Activated CD4-positive, alpha-beta memory T cell treated with anti-CD3 and anti-CD28 coated beads for 36 hours (primary cell): Measurements from ENCODE around the gene PDE6H. TPM values are rescaled to one million over a fixed set of nuclear protein-coding genes. Genes with fewer than 3 reads are reported as not detected.
A peak's percentile ranks its signal among the peaks of the same experiment; 100 is the strongest.

Experiments used
- CTCF ChIA-PET: fragments of 350-600 bp; sonication (Branson Sonifier 250); formaldehyde crosslinking; loops from one replicate; lab custom pipeline; 2021; ENCODE audit warnings: antibody characterized with exemption, inconsistent platforms; lab: Charles Lee
- POLR2A ChIA-PET: fragments of 350-600 bp; sonication (Branson Sonifier 250); formaldehyde crosslinking; loops from one replicate; lab custom pipeline; 2021; ENCODE audit warnings: antibody characterized with exemption; lab: Charles Lee
- DNase-seq: peaks from one replicate; pipeline ENCODE4 v3.0.0-alpha.2; 2020
- H3K27ac Mint-ChIP-seq: one replicate; pipeline ENCODE4 v1.8.0; 2021; ENCODE audit warnings: mixed read lengths
- H3K27me3 Mint-ChIP-seq: one replicate; pipeline ENCODE4 v1.8.0; 2021; ENCODE audit warnings: mixed read lengths
- H3K36me3 Mint-ChIP-seq: one replicate; pipeline ENCODE4 v1.8.0; 2021; ENCODE audit warnings: mixed read lengths
- H3K4me1 Mint-ChIP-seq: one replicate; pipeline ENCODE4 v1.8.0; 2021; ENCODE audit warnings: low read depth, mixed read lengths
- H3K4me3 Mint-ChIP-seq: one replicate; pipeline ENCODE4 v1.8.0; 2021; ENCODE audit warnings: mild to moderate bottlenecking, mixed read lengths
- H3K9me3 Mint-ChIP-seq: one replicate; pipeline ENCODE4 v1.8.0; 2021; ENCODE audit warnings: mixed read lengths
- intact Hi-C: fragments of 100-400 bp; cut with micrococcal nuclease; formaldehyde crosslinking; loops from one replicate; pipeline ENCODE4 v1.15.1; 2023
- total RNA-seq, 2 experiments: library from RNA; stranded (reverse); gene quantifications; one replicate each; pipeline ENCODE4 v1.2.3, GENCODE V29; 2021

Gene PDE6H
- total RNA-seq, 2 experiments from 2014 or later, result not detected

- Mint-ChIP-seq H3K4me3 (no peak overlapping the region), H3K4me1 (peaks cover 24% of the 10 kb centered on the region), H3K9me3 (peaks cover 7% of the 10 kb centered on the region), H3K27ac (no peak overlapping the region), H3K36me3 (no peaks in the 10 kb centered on the region), H3K27me3 (no peaks in the 10 kb centered on the region)
- intact Hi-C loops, result loop anchor here (5.0 kb wide), 1 partner anchor 37 kb away; no protein-coding TSS in a partner anchor
- ChIA-PET POLR2A (no interaction called here), CTCF (interaction anchor here (1.5 kb wide), 1 partner anchor 179 kb away, joined by 3 read pairs; no protein-coding TSS in a partner anchor)
- no peak for DNase-seq
Observed at GRCh38 chr12:14989790-14990189, 16.9 kb downstream of the PDE6H start.

GRCh38 chr12:14991069-14991468 is 18.2 kb downstream of the PDE6H start:
- Mint-ChIP-seq H3K9me3 (peaks cover 7% of the 10 kb centered on the region), H3K4me1 (peaks cover 30% of the 10 kb centered on the region), H3K27ac (no peak overlapping the region), H3K4me3 (no peak overlapping the region), H3K27me3 (no peaks in the 10 kb centered on the region), H3K36me3 (no peaks in the 10 kb centered on the region)
- POLR2A ChIA-PET, result no interaction called here
- no peak for DNase-seq
- CTCF ChIA-PET, result no interaction called here
- intact Hi-C loops, result loop anchor here (5.0 kb wide), 1 partner anchor 39 kb away; no protein-coding TSS in a partner anchor

GRCh38 chr12:14992673-14993072 is 19.8 kb downstream of the PDE6H start:
- H3K4me3 Mint-ChIP-seq, result no peak overlapping the region
- intact Hi-C loops, result loop anchor here (5.0 kb wide), 1 partner anchor 40 kb away; no protein-coding TSS in a partner anchor
- no peak for DNase-seq
- peaks cover 7% of the 10 kb centered on the region for H3K9me3 Mint-ChIP-seq
- no peaks in the 10 kb centered on the region for H3K36me3 Mint-ChIP-seq
- ChIA-PET POLR2A (no interaction called here), CTCF (interaction anchor here (0.6 to 4.2 kb wide), 3 partner anchors 147 to 222 kb away, joined by 3 to 121 read pairs (median 3); partner anchors contain the start of gene ART4)
- H3K27ac Mint-ChIP-seq, result no peak overlapping the region
- H3K4me1 Mint-ChIP-seq, result peaks cover 30% of the 10 kb centered on the region
- H3K27me3 Mint-ChIP-seq, result no peaks in the 10 kb centered on the region

- intact Hi-C loops, result loop anchor here (5.0 kb wide), 1 partner anchor 41 kb away; no protein-coding TSS in a partner anchor
- DNase-seq, result no peak
- CTCF ChIA-PET, result interaction anchor here (1.2 to 4.2 kb wide), 3 partner anchors 147 to 270 kb away, joined by 3 to 121 read pairs (median 33); partner anchors contain the start of gene ART4
- H3K4me3 Mint-ChIP-seq, result no peak overlapping the region
- POLR2A ChIA-PET, result no interaction called here
- no peaks in the 10 kb centered on the region for H3K36me3 Mint-ChIP-seq
- H3K9me3 Mint-ChIP-seq, result peaks cover 7% of the 10 kb centered on the region
- no peak overlapping the region for H3K27ac Mint-ChIP-seq
- no peaks in the 10 kb centered on the region for H3K27me3 Mint-ChIP-seq
- peaks cover 30% of the 10 kb centered on the region for H3K4me1 Mint-ChIP-seq
Observed at GRCh38 chr12:14993117-14993516, 20.3 kb downstream of the PDE6H start.

- Mint-ChIP-seq H3K27me3 (no peaks in the 10 kb centered on the region), H3K9me3 (peaks cover 7% of the 10 kb centered on the region), H3K4me1 (peaks cover 30% of the 10 kb centered on the region), H3K27ac (no peak overlapping the region), H3K4me3 (no peak overlapping the region), H3K36me3 (no peaks in the 10 kb centered on the region)
- CTCF ChIA-PET, result interaction anchor here (0.9 to 4.2 kb wide), 8 partner anchors 56 to 277 kb away, joined by 3 to 121 read pairs (median 6); partner anchors contain the start of genes ART4 and ERP27
- POLR2A ChIA-PET, result no interaction called here
- peak; percentile 49 for DNase-seq
- intact Hi-C loops, result loop anchor here (1.0 to 5.0 kb wide), 4 partner anchors 33 to 363 kb away; partner anchors contain the start of gene ARHGDIB
Observed at GRCh38 chr12:14993537-14994266, 20.9 kb downstream of the PDE6H start.

GRCh38 chr12:14994610-14995009 is 21.8 kb downstream of the PDE6H start:
- Mint-ChIP-seq H3K9me3 (peaks cover 7% of the 10 kb centered on the region), H3K4me1 (peaks cover 29% of the 10 kb centered on the region), H3K27ac (no peak overlapping the region), H3K4me3 (no peak overlapping the region), H3K36me3 (no peaks in the 10 kb centered on the region), H3K27me3 (no peaks in the 10 kb centered on the region)
- intact Hi-C loops, result loop anchor here (1.0 to 5.0 kb wide), 6 partner anchors 34 to 364 kb away; partner anchors contain the start of gene ARHGDIB
- POLR2A ChIA-PET, result interaction anchor here (1.2 to 1.4 kb wide), 2 partner anchors 220 to 224 kb away, joined by 4 to 6 read pairs; a partner anchor contains a TSS
- DNase-seq, result no peak
- CTCF ChIA-PET, result interaction anchor here (0.9 to 4.2 kb wide), 16 partner anchors 8 to 278 kb away, joined by 3 to 121 read pairs (median 6); partner anchors contain the start of genes ART4, C12orf60, ERP27 and WBP11

GRCh38 chr12:14995583-14996425 is 23.0 kb downstream of the PDE6H start:
- intact Hi-C loops, result loop anchor here (1.0 to 2.0 kb wide), 6 partner anchors 35 to 273 kb away; partner anchors contain the start of genes ARHGDIB and RERG
- no peak overlapping the region for H3K4me3 Mint-ChIP-seq
- CTCF ChIA-PET, result interaction anchor here (0.5 to 4.2 kb wide), 39 partner anchors 9 to 812 kb away, joined by 3 to 121 read pairs (median 4); partner anchors contain the start of genes ARHGDIB, ART4, C12orf60 and ERP27
- H3K4me1 Mint-ChIP-seq, result peaks cover 25% of the 10 kb centered on the region
- peaks cover 7% of the 10 kb centered on the region for H3K9me3 Mint-ChIP-seq
- POLR2A ChIA-PET, result interaction anchor here (0.7 to 1.4 kb wide), 3 partner anchors 34 to 225 kb away, joined by 4 to 6 read pairs (median 4); partner anchors contain the start of gene ARHGDIB
- no peak overlapping the region for H3K27ac Mint-ChIP-seq
- no peaks in the 10 kb centered on the region for H3K36me3 Mint-ChIP-seq
- no peak for DNase-seq
- no peaks in the 10 kb centered on the region for H3K27me3 Mint-ChIP-seq

GRCh38 chr12:14997998-14998397 is 25.2 kb downstream of the PDE6H start:
- ChIA-PET POLR2A (no interaction called here), CTCF (no interaction called here)
- Mint-ChIP-seq H3K27me3 (peaks cover 7% of the 10 kb centered on the region), H3K36me3 (no peaks in the 10 kb centered on the region), H3K4me3 (no peak overlapping the region), H3K4me1 (peaks cover 25% of the 10 kb centered on the region), H3K9me3 (no peaks in the 10 kb centered on the region), H3K27ac (no peak overlapping the region)
- intact Hi-C loops, result loop anchor here (2.0 kb wide), 1 partner anchor 223 kb away; the partner anchor contains the start of gene RERG
- no peak for DNase-seq

- ChIA-PET CTCF (interaction anchor here (1.5 kb wide), 1 partner anchor 188 kb away, joined by 4 read pairs; no protein-coding TSS in a partner anchor), POLR2A (no interaction called here)
- Mint-ChIP-seq H3K36me3 (no peaks in the 10 kb centered on the region), H3K9me3 (no peaks in the 10 kb centered on the region), H3K4me1 (peaks cover 16% of the 10 kb centered on the region), H3K4me3 (no peak overlapping the region), H3K27ac (no peak overlapping the region), H3K27me3 (peaks cover 12% of the 10 kb centered on the region)
- intact Hi-C loops, result no loop called here
- DNase-seq, result no peak
Observed at GRCh38 chr12:14999021-14999694, 26.3 kb downstream of the PDE6H start.

GRCh38 chr12:14999695-15000365 is 27.0 kb downstream of the PDE6H start:
- POLR2A ChIA-PET, result no interaction called here
- peaks cover 9% of the 10 kb centered on the region for H3K4me1 Mint-ChIP-seq
- H3K27me3 Mint-ChIP-seq, result peaks cover 13% of the 10 kb centered on the region
- no peak overlapping the region for H3K4me3 Mint-ChIP-seq
- H3K36me3 Mint-ChIP-seq, result no peaks in the 10 kb centered on the region
- intact Hi-C loops, result no loop called here
- CTCF ChIA-PET, result interaction anchor here (0.9 to 1.5 kb wide), 2 partner anchors 188 to 276 kb away, joined by 3 to 4 read pairs; no protein-coding TSS in a partner anchor
- DNase-seq, result no peak
- no peak overlapping the region for H3K27ac Mint-ChIP-seq
- no peaks in the 10 kb centered on the region for H3K9me3 Mint-ChIP-seq
